GM23338 (cell line): Measurements from ENCODE around the gene R3HDML.

Experiments
- CREB1 ChIP-seq: fragments of 250-450 bp; sonication (Bioruptor Pico); IDR thresholded peaks from 2 replicates; pipeline ENCODE4 v1.5.0; 2020; ENCODE audit warnings: low read depth, mild to moderate bottlenecking, moderate library complexity
- CTCF ChIP-seq, 2 experiments: fragments of 200-600 bp in 1 of 2; sonication (generic) in 1 of 2; conservative IDR thresholded peaks; 2 replicates each; pipeline versions ENCODE4 v1.5.1 to v1.6.1; 2016 to 2017; ENCODE audit warnings: antibody characterized with exemption in 2 of 2, low read depth in 2 of 2, mild to moderate bottlenecking in 2 of 2, moderate library complexity in 1 of 2
- REST ChIP-seq: IDR thresholded peaks from one replicate; pipeline ENCODE4 v1.6.1; 2018; ENCODE audit warnings: antibody characterized with exemption; ENCODE audit not compliant: unreplicated experiment

DNA sequence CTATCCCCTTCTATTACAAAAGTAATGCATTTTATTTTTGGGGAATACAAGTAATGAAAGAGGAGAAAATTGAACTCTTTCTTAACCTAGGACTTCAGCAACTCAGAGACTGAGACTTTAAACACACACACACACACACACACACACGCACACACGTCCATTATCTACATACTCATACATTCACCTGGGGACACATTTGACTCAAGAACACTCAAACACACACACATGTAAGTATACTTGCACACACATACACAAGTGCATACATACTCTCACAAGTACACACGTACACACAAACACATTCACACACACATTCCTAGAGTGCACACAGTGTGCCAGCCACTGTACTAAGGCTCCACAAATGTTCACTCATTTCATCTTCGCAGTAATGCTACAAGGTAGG lies 2.1 kb upstream of the R3HDML start:
- TF ChIP-seq CTCF (conservative IDR thresholded peaks at IDR 0.05; ENCODE audit: low read depth in 2 of 2) (no peak), CREB1 (CRISPR knock-in tag) (no peak), REST (no peak)
